GM06990 (cell line): ENCODE data around the gene MMP10.

Experiments
- DNase-seq: peaks from one replicate; pipeline ENCODE4 v3.0.0-alpha.2; 2011; ENCODE audit not compliant: insufficient read length; ENCODE audit errors: extremely low read depth
- H3K27me3 ChIP-seq: replicated peaks from 2 replicates; pipeline ENCODE4 v1.6.0; 2011; ENCODE audit warnings: low read length; ENCODE audit not compliant: control insufficient read depth, insufficient read depth
- H3K36me3 ChIP-seq: 2 replicates; pipeline ENCODE4 v1.5.1; 2011; ENCODE audit warnings: low read length; ENCODE audit not compliant: control insufficient read depth, insufficient read depth
- H3K4me3 ChIP-seq: replicated peaks from 2 replicates; pipeline ENCODE4 v1.5.1; 2011; ENCODE audit warnings: low read depth, mild to moderate bottlenecking, control low read depth, low read length
- TF ChIP-seq, protein P1 (sequence below): IDR thresholded peaks from 2 replicates; pipeline ENCODE4 v1.5.1; 2011; ENCODE audit warnings: low read length, control low read depth, mild to moderate bottlenecking, inconsistent platforms; ENCODE audit not compliant: insufficient read depth, poor library complexity, severe bottlenecking

Gene MMP10

DNA sequence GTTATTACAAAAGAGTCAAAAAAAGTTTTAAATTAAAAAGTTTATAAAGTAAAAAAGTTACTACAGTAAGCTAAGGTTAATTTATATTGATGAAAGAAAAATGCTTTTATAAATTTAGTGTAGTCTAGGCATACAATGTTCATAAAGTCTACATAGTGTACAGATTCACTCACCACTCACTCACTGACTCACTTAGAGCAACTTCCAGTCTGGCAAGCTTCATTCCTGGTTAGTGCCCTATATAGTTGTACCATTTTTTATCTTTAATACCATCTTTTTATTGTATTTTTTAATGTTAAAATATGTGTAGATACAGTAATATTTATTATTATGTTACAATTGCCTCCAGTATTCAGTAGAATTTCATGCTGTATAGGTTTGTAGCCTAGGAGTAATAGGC is 2.6 kb upstream of the MMP10 start:
- no peak for DNase-seq
- no peaks in the 10 kb centered on the region for H3K27me3 ChIP-seq
- TF ChIP-seq, protein P1, sequence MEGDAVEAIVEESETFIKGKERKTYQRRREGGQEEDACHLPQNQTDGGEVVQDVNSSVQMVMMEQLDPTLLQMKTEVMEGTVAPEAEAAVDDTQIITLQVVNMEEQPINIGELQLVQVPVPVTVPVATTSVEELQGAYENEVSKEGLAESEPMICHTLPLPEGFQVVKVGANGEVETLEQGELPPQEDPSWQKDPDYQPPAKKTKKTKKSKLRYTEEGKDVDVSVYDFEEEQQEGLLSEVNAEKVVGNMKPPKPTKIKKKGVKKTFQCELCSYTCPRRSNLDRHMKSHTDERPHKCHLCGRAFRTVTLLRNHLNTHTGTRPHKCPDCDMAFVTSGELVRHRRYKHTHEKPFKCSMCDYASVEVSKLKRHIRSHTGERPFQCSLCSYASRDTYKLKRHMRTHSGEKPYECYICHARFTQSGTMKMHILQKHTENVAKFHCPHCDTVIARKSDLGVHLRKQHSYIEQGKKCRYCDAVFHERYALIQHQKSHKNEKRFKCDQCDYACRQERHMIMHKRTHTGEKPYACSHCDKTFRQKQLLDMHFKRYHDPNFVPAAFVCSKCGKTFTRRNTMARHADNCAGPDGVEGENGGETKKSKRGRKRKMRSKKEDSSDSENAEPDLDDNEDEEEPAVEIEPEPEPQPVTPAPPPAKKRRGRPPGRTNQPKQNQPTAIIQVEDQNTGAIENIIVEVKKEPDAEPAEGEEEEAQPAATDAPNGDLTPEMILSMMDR, result no peak

DNA sequence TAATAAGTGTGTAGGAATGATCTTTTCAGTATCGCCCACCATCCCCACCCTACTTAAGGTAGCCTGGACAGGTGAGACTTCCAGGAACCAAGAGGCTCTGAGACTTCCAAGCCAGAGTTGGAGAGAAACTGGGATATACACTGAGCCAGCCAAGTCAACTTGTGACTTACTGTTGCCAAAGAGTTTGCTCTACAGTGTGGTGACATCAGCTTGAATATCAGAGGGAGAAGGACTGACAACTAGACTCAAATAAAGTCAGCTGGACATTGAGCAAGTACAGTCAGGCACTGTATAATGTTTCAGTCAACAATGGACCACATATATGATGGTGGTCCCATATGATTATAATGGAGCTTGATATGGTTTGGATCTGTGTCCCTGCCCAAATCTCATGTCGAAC is 1.2 kb upstream of the MMP10 start:
- DNase-seq, result no peak
- Histone ChIP-seq H3K4me3 (no peak overlapping the region), H3K27me3 (no peaks in the 10 kb centered on the region), H3K36me3 (no peaks in the 10 kb centered on the region)
- TF ChIP-seq, protein P1, result no peak

More for the DNA sequence above, 2.6 kb upstream of the MMP10 start:
- H3K4me3 ChIP-seq, result no peak overlapping the region
- H3K36me3 ChIP-seq, result no peaks in the 10 kb centered on the region

DNA sequence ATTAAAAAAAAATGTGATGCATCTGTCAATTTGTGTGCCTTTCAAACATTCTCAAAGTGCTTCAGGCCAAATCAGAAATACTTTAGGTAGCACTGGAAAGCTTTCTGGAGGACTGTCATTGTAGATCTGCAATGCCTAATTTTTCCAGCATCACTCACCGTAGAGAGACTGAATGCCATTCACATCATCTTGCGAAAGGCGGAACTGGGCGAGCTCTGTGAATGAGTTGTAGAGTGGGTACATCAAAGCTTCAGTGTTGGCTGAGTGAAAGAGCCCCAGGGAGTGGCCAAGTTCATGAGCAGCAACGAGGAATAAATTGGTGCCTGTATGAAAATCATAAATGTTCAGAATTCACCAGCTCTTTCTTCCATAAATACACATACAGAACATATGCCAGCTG is 4.0 kb downstream of the MMP10 start:
- Histone ChIP-seq H3K27me3 (no peaks in the 10 kb centered on the region), H3K36me3 (no peaks in the 10 kb centered on the region), H3K4me3 (no peak overlapping the region)
- TF ChIP-seq, protein P1, result no peak
- no peak for DNase-seq

DNA sequence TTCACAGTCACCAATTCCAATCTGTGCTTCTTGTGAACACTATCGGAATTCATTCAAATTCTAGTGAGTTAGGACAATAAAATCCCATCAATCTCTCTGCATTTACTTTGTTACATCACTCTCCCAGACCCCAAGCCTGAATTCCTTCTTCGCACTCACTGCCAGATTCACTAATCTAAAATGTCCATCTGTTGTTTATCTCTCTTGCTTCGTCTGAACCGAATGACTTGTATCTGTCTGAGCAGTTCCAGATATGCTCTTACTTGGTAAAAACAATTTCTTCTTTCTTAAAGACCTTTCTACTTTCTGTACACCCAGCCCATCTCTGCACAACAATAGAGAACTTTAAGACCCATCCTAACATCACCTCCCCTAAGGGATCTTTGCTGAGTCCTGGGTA is 7.0 kb downstream of the MMP10 start:
- DNase-seq, result no peak
- no peak overlapping the region for H3K4me3 ChIP-seq
- TF ChIP-seq, protein P1, result no peak
- no peaks in the 10 kb centered on the region for H3K36me3 ChIP-seq
- H3K27me3 ChIP-seq, result no peaks in the 10 kb centered on the region

DNA sequence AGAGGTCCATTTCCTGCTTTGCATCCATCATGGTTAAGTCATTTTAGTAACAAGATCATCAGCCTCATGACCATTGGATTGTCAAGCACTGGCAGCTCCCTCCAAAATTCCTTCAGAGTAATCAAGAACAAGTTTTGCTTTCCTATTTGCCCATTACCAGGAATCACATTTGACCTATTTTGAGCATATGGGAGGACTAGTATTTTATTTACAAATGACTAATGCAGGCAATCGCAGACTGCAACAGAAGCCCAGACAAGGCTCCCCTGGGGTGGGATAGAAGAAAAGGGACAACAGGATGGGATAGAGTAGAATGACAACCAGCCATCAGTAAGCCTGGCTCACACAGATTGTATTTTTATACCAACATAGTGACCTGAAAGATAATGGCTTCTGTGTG is 9.1 kb downstream of the MMP10 start:
- no peak overlapping the region for H3K4me3 ChIP-seq
- no peak for DNase-seq
- H3K27me3 ChIP-seq, result no peaks in the 10 kb centered on the region
- TF ChIP-seq, protein P1, result no peak
- H3K36me3 ChIP-seq, result no peaks in the 10 kb centered on the region

DNA sequence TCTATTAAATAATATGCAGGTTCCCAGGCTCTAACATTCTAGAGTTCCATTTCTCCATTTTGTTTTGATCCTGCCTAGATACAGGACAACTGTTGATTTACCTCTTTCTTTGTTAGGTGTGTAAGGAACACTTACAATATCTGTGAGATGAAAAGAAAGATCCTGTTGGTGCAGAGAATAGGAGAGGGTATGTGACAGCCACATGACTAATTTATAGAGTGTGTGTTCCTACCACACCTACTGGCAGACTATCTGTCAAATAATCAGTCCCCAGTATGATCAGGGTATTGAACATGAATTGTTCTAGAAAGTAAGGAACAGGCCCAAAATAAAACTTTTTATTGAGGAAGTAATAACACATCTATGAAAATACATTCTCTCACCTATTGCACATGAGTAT is 10.2 kb downstream of the MMP10 start:
- H3K36me3 ChIP-seq, result no peaks in the 10 kb centered on the region
- H3K27me3 ChIP-seq, result no peaks in the 10 kb centered on the region
- TF ChIP-seq, protein P1, result no peak
- no peak overlapping the region for H3K4me3 ChIP-seq
- DNase-seq, result no peak
